ENCODE measurements around the gene POLR2E. TPM values are rescaled to one million over a fixed set of nuclear protein-coding genes. Genes with fewer than 3 reads are reported as not detected.

Gene POLR2E
- total RNA-seq, 4 donors from 2014 or later: 74.3 to 107 (median 96.9) TPM

DNA sequence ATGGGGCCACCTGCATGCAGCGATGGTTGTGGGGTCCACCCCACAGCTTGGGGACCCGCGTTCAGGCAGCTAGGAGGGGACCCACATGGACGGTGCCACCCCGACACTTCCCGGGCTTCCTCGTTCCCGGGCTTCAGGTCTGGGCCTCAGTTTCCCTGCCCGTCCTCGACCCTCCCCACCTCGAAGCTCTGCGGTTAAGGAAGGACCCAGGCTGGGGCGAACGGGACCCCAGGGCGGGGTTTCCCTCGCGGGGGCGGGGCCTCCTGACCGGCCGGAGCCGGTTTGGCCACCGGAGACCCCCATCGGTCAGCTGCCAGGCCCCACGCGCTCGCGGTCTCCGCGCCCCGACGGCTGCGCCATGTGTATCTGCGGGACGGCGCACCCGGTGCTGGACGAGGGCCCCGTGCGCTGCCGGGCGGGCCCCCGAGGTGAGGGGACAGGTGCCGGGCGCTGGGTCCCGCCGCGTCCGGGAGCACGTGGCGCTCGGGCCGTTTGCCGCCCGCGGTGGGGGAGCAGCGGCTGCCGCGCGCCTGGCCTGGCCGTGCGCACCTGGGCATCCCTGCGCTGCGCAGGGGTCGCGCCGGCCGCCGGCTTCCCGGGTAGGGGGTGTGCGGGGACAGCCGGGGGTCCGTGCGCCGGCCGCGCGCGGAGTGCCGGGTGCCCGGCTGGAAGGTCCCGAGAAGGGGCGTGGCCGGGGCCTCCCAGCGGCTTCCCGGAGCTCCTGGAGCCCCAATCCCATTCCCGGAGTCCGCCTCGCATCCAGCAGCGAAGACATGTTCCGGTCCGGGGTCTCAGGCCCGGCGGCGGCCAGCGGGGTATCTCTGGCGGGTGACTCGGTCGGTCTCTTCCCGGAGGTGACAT lies 24.0 kb downstream of the POLR2E start:
- Histone ChIP-seq H3K9me3 (no peaks in the 10 kb centered on the region), H3K4me3 (peak overlapping the region in 2 of 4 donors; percentile 2 to 7), H3K36me3 (no peaks in the 10 kb centered on the region), H3K27ac (peak overlapping the region in 1 of 4 donors; percentile 99), H3K4me1 (peaks cover 0 to 64% (median 46%) of the 10 kb centered on the region in 4 donors), H3K27me3 (peaks cover 0 to 37% of the 10 kb centered on the region in 2 donors)
- DNase-seq: no peak
- no peak for TF ChIP-seq POLR2A (IDR thresholded peaks at IDR 0.05)
- TF ChIP-seq, protein P1, sequence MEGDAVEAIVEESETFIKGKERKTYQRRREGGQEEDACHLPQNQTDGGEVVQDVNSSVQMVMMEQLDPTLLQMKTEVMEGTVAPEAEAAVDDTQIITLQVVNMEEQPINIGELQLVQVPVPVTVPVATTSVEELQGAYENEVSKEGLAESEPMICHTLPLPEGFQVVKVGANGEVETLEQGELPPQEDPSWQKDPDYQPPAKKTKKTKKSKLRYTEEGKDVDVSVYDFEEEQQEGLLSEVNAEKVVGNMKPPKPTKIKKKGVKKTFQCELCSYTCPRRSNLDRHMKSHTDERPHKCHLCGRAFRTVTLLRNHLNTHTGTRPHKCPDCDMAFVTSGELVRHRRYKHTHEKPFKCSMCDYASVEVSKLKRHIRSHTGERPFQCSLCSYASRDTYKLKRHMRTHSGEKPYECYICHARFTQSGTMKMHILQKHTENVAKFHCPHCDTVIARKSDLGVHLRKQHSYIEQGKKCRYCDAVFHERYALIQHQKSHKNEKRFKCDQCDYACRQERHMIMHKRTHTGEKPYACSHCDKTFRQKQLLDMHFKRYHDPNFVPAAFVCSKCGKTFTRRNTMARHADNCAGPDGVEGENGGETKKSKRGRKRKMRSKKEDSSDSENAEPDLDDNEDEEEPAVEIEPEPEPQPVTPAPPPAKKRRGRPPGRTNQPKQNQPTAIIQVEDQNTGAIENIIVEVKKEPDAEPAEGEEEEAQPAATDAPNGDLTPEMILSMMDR (IDR thresholded peaks at IDR 0.05): no peak

DNA sequence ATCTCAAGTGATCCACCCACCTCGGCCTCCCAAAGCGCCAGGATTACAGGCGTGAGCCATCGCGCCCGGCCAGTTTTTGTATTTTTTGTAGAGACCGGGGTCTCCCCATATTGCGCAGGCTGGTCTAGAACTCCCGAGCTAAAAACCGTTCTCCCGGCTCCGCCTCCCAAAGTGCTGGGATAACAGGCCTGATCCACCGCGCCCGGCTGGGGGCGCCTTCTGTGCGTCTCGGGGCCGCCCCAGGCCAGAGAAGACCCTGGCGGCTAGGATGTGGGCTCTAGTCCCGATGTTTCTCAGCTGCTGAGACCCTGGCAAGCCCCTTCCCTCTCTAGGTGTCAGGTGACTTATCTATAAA lies 24.6 kb downstream of the POLR2E start:
- TF ChIP-seq, protein P1 (IDR thresholded peaks at IDR 0.05): no peak
- TF ChIP-seq POLR2A (IDR thresholded peaks at IDR 0.05): no peak
- Histone ChIP-seq H3K27ac (peak overlapping the region in 1 of 4 donors; percentile 99), H3K27me3 (peaks cover 0 to 37% of the 10 kb centered on the region in 2 donors), H3K4me3 (no peak overlapping the region), H3K9me3 (no peaks in the 10 kb centered on the region), H3K36me3 (no peaks in the 10 kb centered on the region), H3K4me1 (peaks cover 0 to 64% (median 46%) of the 10 kb centered on the region in 4 donors)
- no peak for DNase-seq

DNA sequence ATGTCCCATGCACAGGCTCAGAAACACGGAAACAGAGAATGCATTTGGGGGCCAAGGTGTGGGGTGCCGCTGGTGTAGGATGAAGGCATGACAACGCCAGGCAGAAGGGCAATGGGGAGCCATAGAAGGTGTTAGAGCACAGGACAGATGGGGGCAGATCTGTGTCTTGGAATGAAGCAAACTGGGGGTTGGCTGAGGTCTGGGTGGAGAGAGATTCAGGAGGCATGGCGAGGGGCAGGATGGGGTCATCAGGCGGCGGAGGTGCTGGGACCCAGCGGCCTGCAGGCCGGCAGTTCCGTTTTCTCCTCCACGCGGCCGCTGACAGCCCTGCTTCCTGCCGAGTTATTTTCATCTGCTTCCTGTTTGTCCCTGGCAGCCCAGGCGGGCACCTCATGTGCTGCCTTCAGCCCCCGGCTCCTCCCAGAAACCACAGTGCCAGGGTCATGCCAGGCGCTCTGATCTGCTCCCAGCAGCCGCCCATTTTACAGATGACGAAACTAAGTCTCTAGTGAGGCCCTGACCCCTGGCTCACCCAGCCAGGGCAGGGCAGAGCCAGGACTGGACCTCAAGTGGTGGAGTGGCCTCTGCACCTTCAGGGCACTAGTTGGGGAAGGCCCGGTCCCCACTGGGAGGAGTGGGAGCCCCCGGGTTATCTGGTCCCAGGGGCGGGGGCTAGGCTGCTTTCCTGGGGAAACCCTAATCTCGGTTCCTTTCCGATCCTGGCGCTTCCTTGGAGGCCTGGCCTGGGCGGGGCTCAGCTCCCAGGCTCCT lies 26.0 kb downstream of the POLR2E start:
- Histone ChIP-seq H3K27me3 (peaks cover 0 to 37% of the 10 kb centered on the region in 2 donors), H3K4me3 (peak overlapping the region; percentile 56 to 75 (median 64))

DNA sequence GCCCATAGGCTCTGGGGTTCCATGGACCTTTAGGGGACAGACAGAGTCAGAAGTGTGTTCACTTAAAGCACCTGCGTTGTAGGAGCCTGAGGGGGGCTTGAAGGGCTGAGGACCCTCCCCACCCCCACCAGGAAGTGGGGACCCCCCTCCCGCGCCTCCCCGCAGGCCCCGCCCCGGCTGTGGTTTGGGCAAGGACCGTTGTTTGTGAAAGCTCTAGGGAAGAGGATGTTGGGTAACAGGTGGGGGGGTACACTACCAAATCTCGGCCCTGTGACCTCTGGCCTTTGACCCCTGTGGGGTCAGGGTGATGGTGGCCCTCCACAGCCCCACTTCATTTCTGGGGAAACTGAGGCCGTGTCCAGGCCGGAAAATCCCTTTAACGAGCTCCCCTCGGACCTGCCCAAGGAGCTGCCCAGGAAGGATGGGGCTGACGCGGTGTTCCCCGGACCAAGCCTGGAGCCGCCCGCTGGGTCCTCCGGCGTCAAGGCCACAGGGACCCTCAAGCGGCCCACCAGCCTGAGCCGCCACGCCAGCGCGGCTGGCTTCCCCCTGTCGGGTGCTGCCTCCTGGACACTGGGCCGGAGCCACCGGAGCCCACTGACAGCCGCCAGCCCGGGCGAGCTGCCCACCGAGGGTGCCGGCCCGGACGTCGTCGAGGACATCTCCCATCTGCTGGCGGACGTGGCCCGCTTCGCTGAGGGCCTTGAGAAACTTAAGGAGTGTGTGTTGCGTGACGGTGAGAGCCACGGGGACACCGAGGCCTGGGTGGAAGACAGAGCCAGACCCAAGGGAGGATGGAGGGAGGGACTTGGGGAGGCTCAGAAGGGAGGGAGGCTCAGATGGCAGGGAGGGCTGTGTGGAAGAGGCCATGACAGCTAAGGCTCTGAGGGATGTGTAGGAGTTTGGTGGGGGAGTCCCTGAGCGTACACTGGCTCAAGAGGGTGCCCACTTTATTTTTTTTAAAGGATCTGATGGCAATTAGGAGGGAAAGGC lies 26.9 kb downstream of the POLR2E start:
- peak overlapping the region; percentile 76 to 99 (median 84) for H3K27ac ChIP-seq
- peak in 2 of 3 donors; percentile 87 to 88 for DNase-seq
- H3K4me3 ChIP-seq: peak overlapping the region; percentile 56 to 75 (median 64)
- no peaks in the 10 kb centered on the region for H3K36me3 ChIP-seq
- no peaks in the 10 kb centered on the region for H3K9me3 ChIP-seq
- peaks cover 0 to 37% of the 10 kb centered on the region in 2 donors for H3K27me3 ChIP-seq
- TF ChIP-seq POLR2A (IDR thresholded peaks at IDR 0.05): no peak
- TF ChIP-seq, protein P1 (IDR thresholded peaks at IDR 0.05): no peak
- peaks cover 0 to 61% (median 39%) of the 10 kb centered on the region in 4 donors for H3K4me1 ChIP-seq

More for the DNA sequence above, 26.0 kb downstream of the POLR2E start:
- peaks cover 0 to 67% (median 46%) of the 10 kb centered on the region in 4 donors for H3K4me1 ChIP-seq
- DNase-seq: peak in 2 of 3 donors; percentile 89 to 93
- no peaks in the 10 kb centered on the region for H3K36me3 ChIP-seq
- peak overlapping the region; percentile 76 to 99 (median 84) for H3K27ac ChIP-seq
- H3K9me3 ChIP-seq: no peaks in the 10 kb centered on the region
- TF ChIP-seq, protein P1 (IDR thresholded peaks at IDR 0.05): peak in 2 of 6 experiments; percentile 14
- TF ChIP-seq POLR2A (IDR thresholded peaks at IDR 0.05): no peak
